GM23248 (cell line): ENCODE data around the gene SNAP25. TPM values are rescaled to one million over a fixed set of nuclear protein-coding genes. Genes with fewer than 3 reads are reported as not detected.

Source experiments
- DNase-seq: peaks from one replicate; pipeline ENCODE4 v3.0.0-alpha.2; 2015
- H2AFZ ChIP-seq: fragments of 200-600 bp; sonication (generic); 2 replicates; pipeline ENCODE4 v1.6.1; 2016; ENCODE audit warnings: antibody characterized with exemption
- H3F3A ChIP-seq: fragments of 200-600 bp; sonication (generic); 2 replicates; pipeline ENCODE4 v1.6.1; 2016; ENCODE audit warnings: mild to moderate bottlenecking, antibody characterized with exemption, mixed run types; ENCODE audit not compliant: insufficient read depth
- H3K27ac ChIP-seq: fragments of 200-600 bp; sonication (generic); 2 replicates; pipeline ENCODE4 v1.5.1; 2016; ENCODE audit warnings: mild to moderate bottlenecking
- H3K27me3 ChIP-seq: fragments of 200-600 bp; sonication (generic); replicated peaks from 2 replicates; pipeline ENCODE4 v1.6.1; 2016; ENCODE audit warnings: mild to moderate bottlenecking; ENCODE audit not compliant: insufficient read depth
- H3K36me3 ChIP-seq: fragments of 200-600 bp; sonication (generic); 2 replicates; pipeline ENCODE4 v1.6.1; 2016; ENCODE audit warnings: low read depth, mild to moderate bottlenecking
- H3K4me1 ChIP-seq: fragments of 200-600 bp; sonication (generic); 2 replicates; pipeline ENCODE4 v1.6.1; 2016; ENCODE audit warnings: mild to moderate bottlenecking; ENCODE audit not compliant: insufficient read depth
- H3K4me2 ChIP-seq: fragments of 200-600 bp; sonication (generic); one replicate; pipeline ENCODE4 v1.6.1; 2016; ENCODE audit warnings: mild to moderate bottlenecking; ENCODE audit not compliant: unreplicated experiment
- H3K4me3 ChIP-seq: fragments of 200-600 bp; sonication (generic); 2 replicates; pipeline ENCODE4 v1.5.1; 2016; ENCODE audit warnings: mild to moderate bottlenecking
- H3K79me2 ChIP-seq: fragments of 200-600 bp; sonication (generic); 2 replicates; pipeline ENCODE4 v1.6.1; 2016; ENCODE audit warnings: mild to moderate bottlenecking; ENCODE audit not compliant: insufficient read depth
- H3K9ac ChIP-seq: fragments of 200-600 bp; sonication (generic); 2 replicates; pipeline ENCODE4 v1.6.1; 2016; ENCODE audit warnings: mild to moderate bottlenecking
- H3K9me2 ChIP-seq: fragments of 200-600 bp; sonication (generic); 2 replicates; pipeline ENCODE4 v1.6.1; 2016; ENCODE audit warnings: mixed run types, mild to moderate bottlenecking, moderate library complexity; ENCODE audit not compliant: insufficient read depth
- H3K9me3 ChIP-seq: fragments of 200-600 bp; sonication (generic); one replicate; pipeline ENCODE4 v1.6.1; 2017; ENCODE audit warnings: low read depth
- H4K20me1 ChIP-seq: fragments of 200-600 bp; sonication (generic); 2 replicates; pipeline ENCODE4 v1.6.0; 2016; ENCODE audit not compliant: insufficient read depth
- EZH2 ChIP-seq: fragments of 200-600 bp; sonication (generic); IDR thresholded peaks from 2 replicates; pipeline ENCODE4 v1.6.1; 2018; ENCODE audit warnings: antibody characterized with exemption, mild to moderate bottlenecking; ENCODE audit not compliant: insufficient read depth, poor library complexity, severe bottlenecking
- EZH2phosphoT487 ChIP-seq: fragments of 200-600 bp; sonication (generic); IDR thresholded peaks from 2 replicates; pipeline ENCODE4 v1.6.1; 2018; ENCODE audit warnings: antibody characterized with exemption, moderate library complexity, mild to moderate bottlenecking, low read depth; ENCODE audit not compliant: insufficient read depth
- WGBS, 2 experiments: methylation state at CpG; one replicate each; pipeline ENCODE4 v1.1.6; 2015 to 2017; ENCODE audit warnings: low lambda C conversion rate in 2 of 2, low coverage in 1 of 2; ENCODE audit errors: missing lambda C conversion rate in 2 of 2; 5-methylcytosine and 5-hydroxymethylcytosine counted together
- in situ Hi-C: fragments of 300-500 bp; cut with MboI; formaldehyde crosslinking; loops from 2 replicates; pipeline ENCODE4 v1.15.0; 2020
- polyA plus RNA-seq: library from polyadenylated mRNA; unstranded; fragments of >200 nt; fragmentation: Nextera tagmentation; extraction: Ambion mirVana; gene quantifications from 2 replicates; pipeline ENCODE4 v1.2.1, GENCODE V29; 2016
- total RNA-seq: library from RNA; depleted of rRNA; stranded (reverse); fragments of >200 nt; shearing (Covaris generic); gene quantifications from 2 replicates; pipeline ENCODE4 v1.2.3, GENCODE V29; 2014

The SNAP25 gene
- total and polyA plus RNA-seq, 2 experiments from 2014 or later = 0.09 TPM; not detected in 1

- Histone ChIP-seq H4K20me1 (no peaks in the 10 kb centered on the region), H3K79me2 (no peaks in the 10 kb centered on the region), H3K4me3 (no peak overlapping the region), H3K9me2 (no peaks in the 10 kb centered on the region), H3F3A (no peaks in the 10 kb centered on the region), H3K4me1 (no peaks in the 10 kb centered on the region), H3K4me2 (no peak overlapping the region), H3K27me3 (peaks cover 17% of the 10 kb centered on the region), H3K9me3 (no peaks in the 10 kb centered on the region), H3K9ac (no peak overlapping the region), H3K36me3 (no peaks in the 10 kb centered on the region), H2AFZ (no peak overlapping the region), H3K27ac (no peak overlapping the region)
- DNase-seq = no peak
- WGBS, 2 experiments = 49 to 51% methylated on average over 5 of the region's 5 CpGs
- in situ Hi-C loops = no loop called here
- TF ChIP-seq EZH2phosphoT487 (no peak), EZH2 (no peak)
These were observed 32.3 kb downstream of the SNAP25 start for GRCh38 chr20:10250902-10251301.

DNA sequence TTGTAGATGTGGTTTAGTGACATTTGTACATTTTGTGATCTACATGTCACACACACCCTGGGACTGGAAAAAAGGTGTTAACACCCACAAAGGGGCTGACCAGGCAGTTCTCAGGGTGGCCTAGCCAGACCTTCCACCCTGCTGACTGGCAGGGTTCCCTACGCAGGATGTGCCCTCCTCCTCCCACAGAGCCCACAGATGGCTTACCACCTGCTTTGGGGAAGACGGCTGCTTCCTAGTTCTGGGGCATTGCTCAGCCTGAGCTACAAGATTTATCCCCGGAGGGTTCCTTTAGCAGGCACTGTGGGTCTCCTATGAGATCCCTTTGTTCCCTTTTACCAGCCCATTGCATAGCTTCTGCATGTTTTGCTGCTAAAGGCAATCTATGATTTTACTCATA lies 35.1 kb downstream of the SNAP25 start:
- no peak overlapping the region for H2AFZ ChIP-seq
- in situ Hi-C loops = no loop called here
- 70% methylated on average over 3 of the region's 3 CpGs for WGBS, 2 experiments

GRCh38 chr20:10255846-10256245 lies 37.2 kb downstream of the SNAP25 start:
- WGBS, 2 experiments = 40 to 55% methylated on average over 1 of the region's 1 CpG
- Histone ChIP-seq H4K20me1 (no peaks in the 10 kb centered on the region), H3K4me3 (no peak overlapping the region), H3K4me1 (no peaks in the 10 kb centered on the region), H3K9ac (no peak overlapping the region), H3K4me2 (no peak overlapping the region), H2AFZ (no peak overlapping the region), H3K9me3 (no peaks in the 10 kb centered on the region), H3K27me3 (peaks cover 21% of the 10 kb centered on the region), H3K9me2 (no peaks in the 10 kb centered on the region), H3K36me3 (no peaks in the 10 kb centered on the region), H3F3A (no peaks in the 10 kb centered on the region), H3K79me2 (no peaks in the 10 kb centered on the region), H3K27ac (no peak overlapping the region)
- in situ Hi-C loops = no loop called here
- DNase-seq = no peak
- no peak for TF ChIP-seq EZH2phosphoT487
- no peak for TF ChIP-seq EZH2

More for the DNA sequence above, 35.1 kb downstream of the SNAP25 start:
- Histone ChIP-seq H3K27me3 (peaks cover 14% of the 10 kb centered on the region), H3K79me2 (no peaks in the 10 kb centered on the region), H3K4me2 (no peak overlapping the region), H3F3A (no peaks in the 10 kb centered on the region), H3K36me3 (no peaks in the 10 kb centered on the region), H3K9me2 (no peaks in the 10 kb centered on the region), H3K4me1 (no peaks in the 10 kb centered on the region), H3K9ac (no peak overlapping the region), H3K4me3 (no peak overlapping the region), H4K20me1 (no peaks in the 10 kb centered on the region), H3K27ac (no peak overlapping the region), H3K9me3 (no peaks in the 10 kb centered on the region)
- no peak for DNase-seq
- TF ChIP-seq EZH2 (no peak), EZH2phosphoT487 (no peak)

DNA sequence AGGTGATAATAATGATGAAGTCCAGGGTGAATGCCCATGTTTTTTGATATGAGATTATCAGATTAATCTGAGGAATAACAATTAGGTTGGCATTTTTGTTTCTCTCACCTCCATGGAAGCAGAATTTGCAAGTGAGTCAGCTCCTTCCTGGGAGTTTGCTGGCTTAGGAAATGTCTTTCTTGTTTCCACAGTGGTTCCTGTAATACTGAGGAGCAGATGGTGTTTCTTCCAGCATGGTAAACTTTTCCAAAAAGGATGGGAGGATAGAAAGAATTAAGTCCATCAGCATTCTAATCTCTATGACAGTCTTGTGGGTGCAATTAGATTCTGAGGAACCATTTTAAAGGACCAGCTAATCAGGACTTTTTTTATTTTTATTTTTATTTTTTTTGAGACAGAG lies 40.5 kb downstream of the SNAP25 start:
- H3K9me2 ChIP-seq = no peaks in the 10 kb centered on the region
- no peak for DNase-seq
- peaks cover 37% of the 10 kb centered on the region for H3K27me3 ChIP-seq
- no peaks in the 10 kb centered on the region for H3F3A ChIP-seq
- no peaks in the 10 kb centered on the region for H3K4me1 ChIP-seq
- no peak overlapping the region for H3K27ac ChIP-seq
- no peaks in the 10 kb centered on the region for H4K20me1 ChIP-seq
- no peak overlapping the region for H3K4me2 ChIP-seq
- H3K36me3 ChIP-seq = no peaks in the 10 kb centered on the region
- no peak overlapping the region for H3K4me3 ChIP-seq
- no peaks in the 10 kb centered on the region for H3K9me3 ChIP-seq
- no peaks in the 10 kb centered on the region for H3K79me2 ChIP-seq
- in situ Hi-C loops = no loop called here
- TF ChIP-seq EZH2 (no peak), EZH2phosphoT487 (no peak)
- H2AFZ ChIP-seq = no peak overlapping the region
- H3K9ac ChIP-seq = no peak overlapping the region

- no peaks in the 10 kb centered on the region for H3F3A ChIP-seq
- H3K4me3 ChIP-seq = no peak overlapping the region
- in situ Hi-C loops = no loop called here
- no peaks in the 10 kb centered on the region for H3K79me2 ChIP-seq
- H4K20me1 ChIP-seq = no peaks in the 10 kb centered on the region
- no peak for TF ChIP-seq EZH2
- TF ChIP-seq EZH2phosphoT487 = no peak
- no peaks in the 10 kb centered on the region for H3K9me2 ChIP-seq
- H3K4me2 ChIP-seq = no peak overlapping the region
- peaks cover 38% of the 10 kb centered on the region for H3K27me3 ChIP-seq
- no peaks in the 10 kb centered on the region for H3K9me3 ChIP-seq
- WGBS, 2 experiments = 28 to 40% methylated on average over 1 of the region's 1 CpG
- H3K36me3 ChIP-seq = no peaks in the 10 kb centered on the region
- no peak overlapping the region for H3K27ac ChIP-seq
- no peak overlapping the region for H2AFZ ChIP-seq
- no peak overlapping the region for H3K9ac ChIP-seq
- no peaks in the 10 kb centered on the region for H3K4me1 ChIP-seq
- no peak for DNase-seq
These were observed 41.7 kb downstream of the SNAP25 start for GRCh38 chr20:10260316-10260715.
